Esophagus muscularis mucosa (tissue), 4 donors: ENCODE data around the gene GPC5. TPM values are rescaled to one million over a fixed set of nuclear protein-coding genes. Genes with fewer than 3 reads are reported as not detected.

ENCODE experiments used
- DNase-seq: peaks from one replicate; pipeline ENCODE4 v3.0.0-alpha.2; 2017; ENCODE audit errors: extremely low spot score
- H3K27ac ChIP-seq, 4 donors: fragments of 200-600 bp; sonication (generic); replicated peaks in 1 of 4; 1 replicate in 3 of 4; 2 replicates in 1 of 4; pipeline ENCODE4 v1.5.1; 2016 to 2019; ENCODE audit warnings: mild to moderate bottlenecking in 1 of 4
- H3K27me3 ChIP-seq, 4 donors: fragments of 200-600 bp; sonication (generic); one replicate each; pipeline versions ENCODE4 v1.5.1 to v1.6.0; 2016 to 2019
- H3K36me3 ChIP-seq, 4 donors: fragments of 200-600 bp; sonication (generic); one replicate each; pipeline ENCODE4 v1.5.1; 2016 to 2019
- H3K4me1 ChIP-seq, 4 donors: fragments of 200-600 bp; sonication (generic); one replicate each; pipeline ENCODE4 v1.5.1; 2016 to 2019
- H3K4me3 ChIP-seq, 4 donors: fragments of 200-600 bp; sonication (generic); 1 replicate in 2 of 4; 2 replicates in 2 of 4; pipeline ENCODE4 v1.5.1; 2016 to 2019; ENCODE audit warnings: mild to moderate bottlenecking in 4 of 4, moderate library complexity in 1 of 4
- H3K9me3 ChIP-seq, 4 donors: fragments of 200-600 bp; sonication (generic); 1 replicate in 3 of 4; 2 replicates in 1 of 4; pipeline ENCODE4 v1.5.1; 2016 to 2019
- CTCF ChIP-seq, 3 experiments: fragments of 200-600 bp in 2 of 3; fragments of 450-650 bp in 1 of 3; sonication (generic) in 2 of 3; IDR thresholded peaks; one replicate each; pipeline ENCODE4 v1.5.1; 2017 to 2019; ENCODE audit warnings: antibody characterized with exemption in 3 of 3, mild to moderate bottlenecking in 2 of 3, moderate library complexity in 1 of 3
- EP300 ChIP-seq: sonication (generic); formaldehyde crosslinking; IDR thresholded peaks from one replicate; pipeline ENCODE4 v1.6.1; 2017; ENCODE audit warnings: antibody characterized with exemption
- POLR2A ChIP-seq: fragments of 450-650 bp; IDR thresholded peaks from one replicate; pipeline ENCODE4 v1.6.1; 2017; ENCODE audit warnings: antibody characterized with exemption, moderate library complexity, mild to moderate bottlenecking, low read depth
- POLR2AphosphoS5 ChIP-seq, 2 donors: sonication (generic); formaldehyde crosslinking; IDR thresholded peaks; one replicate each; pipeline ENCODE4 v1.6.1; 2017; ENCODE audit warnings: antibody characterized with exemption in 2 of 2
- WGBS: methylation state at CpG from one replicate; pipeline ENCODE4 v1.1.5; 2018; 5-methylcytosine and 5-hydroxymethylcytosine counted together
- intact Hi-C: fragments of 100-400 bp; cut with DNase I; formaldehyde crosslinking; loops from one replicate; pipeline ENCODE4 v1.15.1; 2023
- total RNA-seq, 4 donors: library from RNA; depleted of rRNA; stranded (reverse); fragments of >200 nt; gene quantifications; one replicate each; pipeline versions ENCODE4 v1.1.0 to v1.2.1, GENCODE V29; 2016

Gene GPC5
- total RNA-seq, 4 donors from 2014 or later = 0.13 to 0.42 (median 0.33) TPM; not detected in 1

GRCh38 chr13:91902291-91902690 lies 503.9 kb downstream of the GPC5 start:
- no peak overlapping the region for H3K27ac ChIP-seq
- H3K27me3 ChIP-seq = no peaks in the 10 kb centered on the region
- no peak overlapping the region for H3K4me3 ChIP-seq
- H3K9me3 ChIP-seq = no peaks in the 10 kb centered on the region
- H3K4me1 ChIP-seq = no peaks in the 10 kb centered on the region
- TF ChIP-seq CTCF (IDR thresholded peaks at IDR 0.05) (no peak), POLR2AphosphoS5 (IDR thresholded peaks at IDR 0.05) (no peak), EP300 (no peak), POLR2A (no peak)
- intact Hi-C loops = no loop called here
- H3K36me3 ChIP-seq = no peaks in the 10 kb centered on the region
- DNase-seq = no peak

GRCh38 chr13:91904005-91904404 lies 505.6 kb downstream of the GPC5 start:
- 4% methylated on average over 1 of the region's 1 CpG for WGBS
- H3K4me1 ChIP-seq = no peaks in the 10 kb centered on the region
- H3K27me3 ChIP-seq = no peaks in the 10 kb centered on the region
- no peak for TF ChIP-seq CTCF (IDR thresholded peaks at IDR 0.05)
- TF ChIP-seq POLR2A = no peak
- no peak for TF ChIP-seq POLR2AphosphoS5 (IDR thresholded peaks at IDR 0.05)
- no peak for TF ChIP-seq EP300
- no peak overlapping the region for H3K4me3 ChIP-seq
- DNase-seq = no peak
- no peaks in the 10 kb centered on the region for H3K9me3 ChIP-seq
- H3K36me3 ChIP-seq = no peaks in the 10 kb centered on the region
- intact Hi-C loops = no loop called here
- H3K27ac ChIP-seq = no peak overlapping the region

GRCh38 chr13:91904597-91904996 lies 506.2 kb downstream of the GPC5 start:
- DNase-seq = no peak
- Histone ChIP-seq H3K27me3 (no peaks in the 10 kb centered on the region), H3K4me1 (no peaks in the 10 kb centered on the region), H3K9me3 (no peaks in the 10 kb centered on the region), H3K36me3 (no peaks in the 10 kb centered on the region), H3K4me3 (no peak overlapping the region), H3K27ac (no peak overlapping the region)
- no peak for TF ChIP-seq CTCF (IDR thresholded peaks at IDR 0.05)
- no peak for TF ChIP-seq POLR2A
- no peak for TF ChIP-seq EP300
- no peak for TF ChIP-seq POLR2AphosphoS5 (IDR thresholded peaks at IDR 0.05)
- intact Hi-C loops = no loop called here
- 50% methylated on average over 1 of the region's 1 CpG for WGBS

- H3K4me3 ChIP-seq = no peak overlapping the region
- H3K9me3 ChIP-seq = no peaks in the 10 kb centered on the region
- TF ChIP-seq POLR2AphosphoS5 (IDR thresholded peaks at IDR 0.05) (no peak), EP300 (no peak), POLR2A (no peak), CTCF (IDR thresholded peaks at IDR 0.05) (no peak)
- no peaks in the 10 kb centered on the region for H3K4me1 ChIP-seq
- no peak for DNase-seq
- H3K36me3 ChIP-seq = no peaks in the 10 kb centered on the region
- no peaks in the 10 kb centered on the region for H3K27me3 ChIP-seq
- WGBS = 100% methylated on average over 1 of the region's 1 CpG
- intact Hi-C loops = no loop called here
- no peak overlapping the region for H3K27ac ChIP-seq
These were observed 509.0 kb downstream of the GPC5 start for GRCh38 chr13:91907398-91907797.

GRCh38 chr13:91909617-91910016 lies 511.2 kb downstream of the GPC5 start:
- H3K27me3 ChIP-seq = no peaks in the 10 kb centered on the region
- TF ChIP-seq POLR2AphosphoS5 (IDR thresholded peaks at IDR 0.05) (no peak), CTCF (IDR thresholded peaks at IDR 0.05) (no peak), EP300 (no peak), POLR2A (no peak)
- H3K36me3 ChIP-seq = no peaks in the 10 kb centered on the region
- no peaks in the 10 kb centered on the region for H3K9me3 ChIP-seq
- no peak for DNase-seq
- WGBS = 72% methylated on average over 2 of the region's 2 CpGs
- intact Hi-C loops = no loop called here
- H3K27ac ChIP-seq = no peak overlapping the region
- H3K4me1 ChIP-seq = no peaks in the 10 kb centered on the region
- H3K4me3 ChIP-seq = no peak overlapping the region
